MG63 (cell line): Measurements from ENCODE around the gene CLEC18B. TPM values are rescaled to one million over a fixed set of nuclear protein-coding genes. Genes with fewer than 3 reads are reported as not detected.
"Not testable (repeated sequence)": the region's sequence is repeated elsewhere in the genome, so short reads cannot be mapped to it uniquely, and the experiment has no call there.

Source experiments
- DNase-seq: peaks from one replicate; pipeline ENCODE4 v3.0.0-alpha.2; 2020
- H3K27me3 ChIP-seq: fragments of 250-450 bp; sonication (Bioruptor Pico); 2 replicates; pipeline ENCODE4 v1.5.1; 2020; ENCODE audit warnings: mild to moderate bottlenecking, moderate library complexity
- H3K36me3 ChIP-seq: fragments of 250-450 bp; sonication (Bioruptor Pico); 2 replicates; pipeline ENCODE4 v1.5.1; 2020; ENCODE audit warnings: mild to moderate bottlenecking, moderate library complexity
- H3K4me3 ChIP-seq: fragments of 250-450 bp; sonication (Bioruptor Pico); 2 replicates; pipeline ENCODE4 v1.5.1; 2020; ENCODE audit warnings: mild to moderate bottlenecking, moderate library complexity
- H3K9me3 ChIP-seq: fragments of 250-450 bp; sonication (Bioruptor Pico); 2 replicates; pipeline ENCODE4 v1.5.1; 2020; ENCODE audit warnings: mild to moderate bottlenecking, moderate library complexity
- total RNA-seq: library from RNA; depleted of rRNA; stranded (reverse); fragments of >200 nt; shearing (Covaris generic); gene quantifications from 2 replicates; pipeline ENCODE4 v1.2.3, GENCODE V29; 2014; ENCODE audit warnings: low replicate concordance; rRNA removed

CLEC18B gene
- total RNA-seq, 1 experiment from 2014 or later: not detected

DNA sequence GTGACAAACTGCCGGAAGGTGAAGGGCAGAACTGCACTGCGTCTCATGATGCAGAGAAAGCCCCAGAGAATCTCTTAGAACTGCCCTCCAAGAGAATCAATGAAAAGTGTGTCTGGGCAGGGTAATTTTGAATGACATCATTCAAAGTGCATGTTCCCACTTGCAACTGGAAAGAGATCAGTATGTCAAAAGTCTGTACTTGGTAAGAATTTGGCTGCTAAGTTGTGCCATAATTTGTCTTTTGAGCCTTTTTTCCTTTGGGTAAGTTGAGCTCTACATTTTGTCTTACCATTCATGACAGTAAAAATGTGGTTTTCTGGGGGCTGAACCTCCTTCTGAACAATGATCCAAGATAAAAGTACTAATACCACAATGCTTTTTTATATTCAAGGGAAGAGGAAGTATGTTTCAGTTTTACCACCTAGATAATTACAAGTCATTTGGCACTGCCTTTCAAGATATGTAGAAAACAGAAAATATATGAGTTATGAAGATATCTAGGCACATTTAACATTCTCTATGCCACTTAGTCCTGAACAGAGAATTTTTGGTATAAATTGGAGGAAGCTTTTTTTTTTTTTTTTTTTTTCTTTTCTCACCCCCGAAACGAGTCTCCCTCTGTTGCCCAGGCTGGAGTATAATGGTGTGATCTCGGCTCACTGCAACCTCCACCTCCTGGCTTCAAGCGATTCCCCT lies 38.8 kb downstream of the CLEC18B start:
- H3K9me3 ChIP-seq, H3K4me3 ChIP-seq, H3K27me3 ChIP-seq, H3K36me3 ChIP-seq, DNase-seq: not testable (repeated sequence)

DNA sequence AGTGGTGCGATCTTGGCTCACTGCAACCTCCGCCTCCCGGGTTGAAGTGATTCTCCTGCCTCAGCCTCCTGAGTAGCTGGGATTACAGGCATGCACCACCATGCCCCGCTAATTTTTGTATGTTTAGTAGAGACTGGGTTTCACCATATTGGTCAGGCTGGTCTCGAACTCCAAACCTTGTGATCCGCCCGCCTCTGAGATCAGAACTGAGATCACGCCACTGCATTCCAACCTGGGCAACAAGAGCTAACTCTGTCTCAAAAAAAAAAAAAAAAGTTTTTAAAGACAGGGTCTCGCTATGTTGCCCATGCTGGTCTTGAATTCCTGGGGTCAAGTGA lies 47.5 kb downstream of the CLEC18B start:
- not testable (repeated sequence) for H3K4me3 ChIP-seq, H3K27me3 ChIP-seq, H3K36me3 ChIP-seq, DNase-seq, H3K9me3 ChIP-seq

- no peak overlapping the region for H3K4me3 ChIP-seq
- no peaks in the 10 kb centered on the region for H3K9me3 ChIP-seq
- DNase-seq: no peak
- H3K27me3 ChIP-seq: no peaks in the 10 kb centered on the region
- H3K36me3 ChIP-seq: no peaks in the 10 kb centered on the region
These were observed 48.1 kb downstream of the CLEC18B start for GRCh38 chr16:74372953-74373846.

DNA sequence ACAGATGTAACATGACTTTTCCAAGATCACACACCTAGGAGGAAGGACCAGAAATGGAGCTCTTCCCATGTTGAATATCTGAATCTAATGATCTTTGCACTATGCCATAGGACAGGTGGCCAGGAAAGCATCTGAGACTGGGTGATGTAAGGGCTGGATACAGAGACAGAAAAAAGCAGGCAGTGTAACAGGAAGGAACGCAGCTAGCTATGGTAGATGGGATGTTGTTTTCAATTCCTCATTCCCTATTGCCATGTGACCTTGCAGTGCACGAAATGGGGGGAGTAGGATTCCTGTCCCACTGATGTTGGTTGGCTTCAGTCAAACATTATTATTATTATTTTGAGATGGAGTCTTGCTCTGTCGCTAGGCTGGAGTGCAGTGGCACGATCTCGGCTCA lies 48.9 kb downstream of the CLEC18B start:
- Histone ChIP-seq H3K27me3 (no peaks in the 10 kb centered on the region), H3K9me3 (no peaks in the 10 kb centered on the region), H3K36me3 (no peaks in the 10 kb centered on the region), H3K4me3 (no peak overlapping the region)
- DNase-seq: no peak

DNA sequence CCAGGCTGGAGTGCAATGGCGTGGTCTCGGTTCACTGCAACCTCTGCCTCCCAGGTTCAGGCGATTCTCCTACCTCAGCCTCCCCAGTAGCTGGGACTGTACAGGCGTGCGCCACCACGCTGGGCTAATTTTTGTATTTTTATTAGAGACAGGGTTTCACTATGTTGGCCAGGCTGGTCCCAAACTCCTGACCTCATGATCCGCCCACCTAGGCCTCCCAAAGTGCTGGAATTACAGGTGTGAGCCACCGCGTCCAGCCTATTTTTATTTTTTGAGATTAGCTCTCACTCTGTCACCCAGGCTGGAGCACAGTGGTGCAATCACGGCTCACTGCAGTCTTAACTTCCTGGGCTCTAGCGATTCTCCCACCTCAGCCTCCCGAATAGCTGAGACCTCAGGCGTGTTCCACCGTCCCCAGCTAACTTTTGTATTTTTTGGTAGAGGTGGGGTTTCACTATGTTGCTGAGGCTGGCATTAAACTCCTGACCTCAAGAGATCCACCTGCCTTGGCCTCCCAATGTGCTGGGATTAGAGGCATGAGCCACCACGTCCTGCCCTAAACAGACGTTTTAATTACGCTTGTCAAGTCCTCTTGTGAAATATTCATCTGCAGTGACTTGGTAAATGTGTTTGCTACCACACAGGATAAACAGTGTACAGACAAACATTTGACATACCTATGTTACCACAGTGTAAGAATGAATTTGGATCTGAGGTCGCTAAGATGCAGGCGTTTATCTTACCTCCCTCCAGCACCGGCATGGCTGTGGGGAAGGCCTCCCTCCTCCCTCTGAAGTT lies 50.7 kb downstream of the CLEC18B start:
- not testable (repeated sequence) for H3K27me3 ChIP-seq, H3K36me3 ChIP-seq, H3K9me3 ChIP-seq, DNase-seq, H3K4me3 ChIP-seq

GRCh38 chr16:74368002-74368911 lies 53.0 kb downstream of the CLEC18B start:
- DNase-seq: peak; percentile 96
- H3K27me3 ChIP-seq: not testable (repeated sequence)

GRCh38 chr16:74367469-74368001 lies 53.7 kb downstream of the CLEC18B start:
- H3K27me3 ChIP-seq, H3K9me3 ChIP-seq: not testable (repeated sequence)
- peak; percentile 38 for DNase-seq
- H3K36me3 ChIP-seq: peaks cover 13% of the 10 kb centered on the region
- peak overlapping the region; percentile 70 for H3K4me3 ChIP-seq

More at GRCh38 chr16:74368002-74368911, 53.0 kb downstream of the CLEC18B start:
- H3K9me3 ChIP-seq: not testable (repeated sequence)
- Histone ChIP-seq H3K4me3 (peak overlapping the region; percentile 70), H3K36me3 (peaks cover 13% of the 10 kb centered on the region)

DNA sequence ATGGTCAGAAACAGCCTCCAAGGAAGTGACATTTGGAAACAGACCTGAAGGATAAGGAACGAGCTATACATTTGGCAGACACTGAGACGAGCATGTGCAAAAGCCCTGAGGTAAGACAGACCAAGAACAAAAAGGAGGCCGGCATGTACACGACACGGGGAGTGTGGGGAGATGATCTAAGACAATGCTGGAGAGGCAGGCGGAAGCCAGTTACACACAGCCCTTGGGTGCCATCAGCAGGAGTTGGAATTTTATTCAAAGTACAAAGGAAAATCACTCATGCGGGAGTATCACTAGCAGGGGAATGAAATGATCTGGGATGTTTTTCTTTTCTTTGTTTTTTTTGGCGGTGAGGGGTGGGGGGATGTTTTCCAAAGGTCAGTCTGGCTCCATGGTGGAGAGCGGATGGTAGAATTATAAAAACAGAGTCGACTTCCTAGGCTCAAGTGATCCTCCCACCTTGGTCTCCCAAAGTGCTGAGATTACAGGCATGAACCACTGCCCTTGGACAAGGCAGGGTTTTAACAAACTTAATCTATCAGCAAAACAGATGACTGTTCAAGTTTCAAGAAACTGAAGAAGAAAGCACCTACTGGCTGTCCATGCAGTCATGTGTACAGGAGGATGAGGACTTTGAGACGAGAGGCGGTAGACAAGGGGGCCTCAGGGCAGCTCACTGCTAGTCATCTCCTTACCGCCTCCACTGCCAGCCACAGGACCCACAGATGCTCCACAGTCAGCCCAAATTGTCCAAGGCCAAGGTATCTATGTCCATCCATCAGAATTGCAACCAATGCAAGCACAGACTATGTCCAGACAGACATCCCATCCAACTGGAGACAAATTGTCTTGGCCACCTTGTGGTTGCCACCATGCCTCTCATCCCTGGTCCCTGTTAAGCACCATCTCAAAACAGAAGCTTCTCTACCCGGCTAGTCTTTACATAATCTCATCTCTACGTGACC lies 59.4 kb downstream of the CLEC18B start:
- not testable (repeated sequence) for H3K9me3 ChIP-seq, H3K4me3 ChIP-seq, DNase-seq, H3K27me3 ChIP-seq
- peaks cover 15% of the 10 kb centered on the region for H3K36me3 ChIP-seq

Other genes starting within 250 kb of the CLEC18B start
- 121 and 283 TPM in 2 replicates for gene PSMD7, start 124.7 kb downstream of the CLEC18B start, total RNA-seq
- gene NPIPB15, start 45.2 kb downstream of the CLEC18B start, total RNA-seq: 1.4 and 1.8 TPM in 2 replicates
- 29.4 and 50.4 TPM in 2 replicates for gene GLG1, start 185.6 kb upstream of the CLEC18B start, total RNA-seq
- gene RFWD3, start 245.4 kb upstream of the CLEC18B start, total RNA-seq: 17.4 and 20.2 TPM in 2 replicates